Activated CD4-positive, alpha-beta T cell treated with anti-CD3 and anti-CD28 coated beads, Interleukin-2, amount 50 U/mL, for 4 hours (primary cell): ENCODE data around the gene CACNA1D.

ENCODE experiments used
- DNase-seq, 2 experiments: peaks; one replicate each; pipeline ENCODE4 v3.0.0-alpha.2; 2020

Gene CACNA1D

GRCh38 chr3:53833053-53833645 lies 338.7 kb downstream of the CACNA1D start:
- no peak for DNase-seq

- DNase-seq = no peak
Measured at GRCh38 chr3:53833700-53834099, 339.3 kb downstream of the CACNA1D start.

- DNase-seq = no peak
Measured at GRCh38 chr3:53834429-53835095, 340.2 kb downstream of the CACNA1D start.

- no peak for DNase-seq
Measured at GRCh38 chr3:53835257-53835656, 340.8 kb downstream of the CACNA1D start.

- DNase-seq = no peak
Measured at GRCh38 chr3:53836084-53836872, 341.9 kb downstream of the CACNA1D start.

GRCh38 chr3:53837331-53837730 lies 342.9 kb downstream of the CACNA1D start:
- DNase-seq = no peak

GRCh38 chr3:53841296-53841695 lies 346.9 kb downstream of the CACNA1D start:
- DNase-seq = no peak

GRCh38 chr3:53842436-53843194 lies 348.2 kb downstream of the CACNA1D start:
- DNase-seq = no peak

GRCh38 chr3:53843195-53844177 lies 349.1 kb downstream of the CACNA1D start:
- DNase-seq = no peak

- DNase-seq = no peak
Measured at GRCh38 chr3:53844262-53845102, 350.1 kb downstream of the CACNA1D start.

GRCh38 chr3:53845103-53845880 lies 350.9 kb downstream of the CACNA1D start:
- no peak for DNase-seq

GRCh38 chr3:53845881-53846133 lies 351.4 kb downstream of the CACNA1D start:
- DNase-seq = no peak

- DNase-seq = no peak
Measured at GRCh38 chr3:53846134-53846850, 351.9 kb downstream of the CACNA1D start, which contains the start of the genes CHDH and IL17RB. CHDH (minus strand) TSS chr3:53846419; CDS start chr3:53824008, 22,411 bp downstream. IL17RB (plus strand) TSS chr3:53846568; CDS start chr3:53846589, 21 bp downstream.

GRCh38 chr3:53846851-53847155 lies 352.4 kb downstream of the CACNA1D start:
- DNase-seq = no peak

GRCh38 chr3:53849916-53850315 lies 355.5 kb downstream of the CACNA1D start:
- no peak for DNase-seq

- DNase-seq = no peak
Measured at GRCh38 chr3:53850895-53851294, 356.5 kb downstream of the CACNA1D start.

- DNase-seq = no peak
Measured at GRCh38 chr3:53856964-53857363, 362.6 kb downstream of the CACNA1D start.

GRCh38 chr3:53858096-53858741 lies 363.8 kb downstream of the CACNA1D start:
- DNase-seq = no peak

- no peak for DNase-seq
Measured at GRCh38 chr3:53859178-53859577, 364.8 kb downstream of the CACNA1D start.
